Measurements from ENCODE around the gene LYST.
A peak's percentile ranks its signal among the peaks of the same experiment; 100 is the strongest.
"Not testable (repeated sequence)": the region's sequence is repeated elsewhere in the genome, so short reads cannot be mapped to it uniquely, and the experiment has no call there.

LYST gene

DNA sequence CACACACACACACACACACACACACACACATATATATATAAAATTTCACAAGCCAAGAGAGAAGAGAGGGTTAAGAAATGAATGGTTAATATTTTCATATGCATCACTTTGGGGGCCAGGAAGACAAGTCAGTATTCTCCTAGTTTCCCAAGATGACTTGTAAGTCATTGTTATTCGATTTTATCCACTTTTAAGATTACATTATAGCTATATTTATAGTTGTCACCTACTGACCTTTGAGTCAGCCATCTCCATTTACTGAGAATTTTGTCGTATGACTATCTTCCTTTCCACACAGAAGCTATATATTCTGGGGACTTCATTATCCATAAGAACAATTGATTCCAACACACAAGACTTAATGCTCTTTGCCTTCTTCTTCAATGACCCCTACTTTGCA is 8.9 kb downstream of the LYST start:
- no peak for DNase-seq (ENCODE audit: extremely low spot score)
- ChIA-PET POLR2A (no interaction called here), CTCF (interaction anchor here (0.9 to 2.3 kb wide), 6 partner anchors 8 to 114 kb away, joined by 3 to 12 read pairs (median 6); no protein-coding TSS in a partner anchor)
- no peak for TF ChIP-seq CTCF (IDR thresholded peaks at IDR 0.05; ENCODE audit: control extremely low read depth, extremely low read depth, low read depth, missing control alignments)

DNA sequence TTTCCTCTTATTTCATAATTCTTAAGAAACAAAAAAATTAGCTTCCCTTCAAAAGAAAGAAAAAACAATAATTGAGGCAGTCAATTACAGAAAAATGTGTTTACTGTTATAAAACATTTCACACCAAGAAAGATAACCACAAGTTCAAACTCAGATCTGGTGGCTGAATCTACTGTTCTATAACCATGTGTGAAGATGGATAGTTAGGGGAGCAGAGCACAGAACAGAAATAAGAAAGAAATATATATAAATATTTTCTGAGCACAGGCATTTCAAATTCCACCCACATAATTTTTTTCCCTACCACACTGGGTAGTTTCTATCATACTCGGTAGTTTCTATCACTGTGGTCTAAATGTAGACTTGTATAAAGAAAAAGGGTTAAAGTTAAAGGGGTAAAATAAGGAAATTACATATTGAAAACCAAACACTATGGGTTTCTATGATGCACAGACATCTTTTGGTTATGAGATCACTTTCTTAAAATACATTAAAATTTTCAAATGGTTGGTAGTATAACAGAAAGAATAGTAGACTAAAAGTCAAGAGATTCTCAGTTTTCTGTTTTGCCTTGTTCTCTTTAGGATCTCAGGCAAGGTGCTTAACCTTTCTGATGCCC is 10.8 kb downstream of the LYST start:
- DNase-seq (ENCODE audit: extremely low spot score), result peak; percentile 23
- CTCF ChIA-PET, result interaction anchor here (1.0 to 4.4 kb wide), 5 partner anchors 10 to 116 kb away, joined by 3 to 36 read pairs (median 10); partner anchors contain the start of gene LYST
- TF ChIP-seq CTCF (IDR thresholded peaks at IDR 0.05; ENCODE audit: control extremely low read depth, extremely low read depth, low read depth, missing control alignments), result no peak
- POLR2A ChIA-PET, result no interaction called here

DNA sequence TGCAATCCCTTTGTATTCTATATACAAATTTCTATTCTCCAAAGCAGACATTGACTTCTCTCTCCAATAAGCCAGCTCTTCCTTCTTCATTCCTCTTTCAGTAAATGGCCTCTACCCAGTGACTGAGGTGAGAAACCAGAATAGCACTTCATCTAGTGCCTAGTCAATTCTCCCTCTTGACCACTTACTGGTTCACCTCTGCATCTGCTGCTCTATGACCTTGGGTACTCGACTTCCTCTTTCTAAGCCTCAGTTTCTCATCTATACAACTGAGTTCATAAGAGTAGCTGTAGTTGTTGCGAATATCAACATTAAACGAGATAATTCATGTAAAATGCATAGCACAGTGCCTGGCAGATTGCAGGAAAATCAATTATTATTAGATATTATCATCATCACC is 12.4 kb downstream of the LYST start:
- no peak for DNase-seq (ENCODE audit: extremely low spot score)
- ChIA-PET POLR2A (no interaction called here), CTCF (interaction anchor here (3.3 to 4.4 kb wide), 2 partner anchors 11 to 12 kb away, joined by 11 to 36 read pairs; partner anchors contain the start of gene LYST)
- no peak for TF ChIP-seq CTCF (IDR thresholded peaks at IDR 0.05; ENCODE audit: control extremely low read depth, extremely low read depth, low read depth, missing control alignments)

DNA sequence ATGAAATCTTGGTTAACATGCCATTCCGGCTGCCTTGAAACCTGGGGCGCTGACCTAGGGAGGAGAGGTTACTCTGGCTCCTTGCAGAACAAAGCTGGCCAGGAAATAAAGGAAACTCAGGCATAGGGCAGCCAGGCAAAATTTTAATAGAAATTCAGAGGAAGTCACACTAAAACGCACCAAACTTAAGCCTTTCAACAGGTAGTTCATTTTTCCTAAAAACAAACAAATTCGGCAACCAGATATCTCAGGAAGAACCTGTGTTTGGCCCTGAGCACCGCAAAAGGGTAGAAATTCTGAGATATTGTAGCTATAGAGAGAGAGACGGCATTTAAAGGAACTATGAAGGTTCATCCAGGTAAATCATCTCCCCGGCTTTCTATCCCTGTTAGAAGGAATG is 13.1 kb downstream of the LYST start:
- no peak for TF ChIP-seq CTCF (IDR thresholded peaks at IDR 0.05; ENCODE audit: control extremely low read depth, extremely low read depth, low read depth, missing control alignments)
- ChIA-PET POLR2A (no interaction called here), CTCF (interaction anchor here (1.6 to 4.4 kb wide), 3 partner anchors 10 to 70 kb away, joined by 4 to 36 read pairs (median 11); partner anchors contain the start of gene LYST)
- DNase-seq (ENCODE audit: extremely low spot score), result no peak

DNA sequence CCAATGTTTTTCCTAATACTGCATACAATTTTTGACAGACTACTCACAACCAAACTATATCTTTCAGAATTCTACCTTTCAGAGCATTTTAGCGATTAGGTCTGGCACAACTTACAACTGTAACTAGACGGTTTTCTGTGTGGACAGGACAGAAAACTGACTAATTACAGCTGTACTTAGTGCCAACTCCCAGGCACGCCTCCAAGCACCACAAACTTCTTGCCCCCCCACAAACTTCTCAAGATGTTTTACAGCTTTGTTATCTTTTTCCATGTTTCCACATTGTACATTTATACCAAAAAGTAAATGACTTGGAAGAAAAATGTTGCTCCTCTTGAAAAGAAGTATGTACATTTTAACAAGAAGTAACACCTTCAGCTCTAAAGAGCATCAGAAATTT is 13.8 kb downstream of the LYST start:
- TF ChIP-seq CTCF (IDR thresholded peaks at IDR 0.05; ENCODE audit: control extremely low read depth, extremely low read depth, low read depth, missing control alignments), result no peak
- CTCF ChIA-PET, result interaction anchor here (1.6 to 4.4 kb wide), 3 partner anchors 9 to 69 kb away, joined by 4 to 36 read pairs (median 11); partner anchors contain the start of gene LYST
- POLR2A ChIA-PET, result no interaction called here
- DNase-seq (ENCODE audit: extremely low spot score), result no peak

DNA sequence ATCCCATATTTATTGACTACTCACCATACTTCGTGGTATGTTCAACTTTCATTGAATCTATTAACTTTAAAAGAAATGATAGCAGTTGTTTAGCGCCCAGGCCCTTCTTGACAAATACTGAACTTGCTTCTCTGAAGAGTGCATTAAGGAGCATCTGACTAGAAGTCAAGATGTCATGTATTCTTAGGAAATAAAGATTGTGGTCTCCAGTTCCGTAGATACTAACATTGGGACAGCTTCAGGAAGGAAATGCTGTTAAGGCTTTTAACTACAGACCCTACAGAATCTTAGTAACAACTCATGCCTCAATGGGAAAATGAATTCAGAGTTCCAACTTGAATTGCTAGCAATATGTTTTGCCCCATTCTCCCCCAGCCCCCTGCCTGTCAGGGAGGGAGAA is 14.8 kb downstream of the LYST start:
- TF ChIP-seq CTCF (IDR thresholded peaks at IDR 0.05; ENCODE audit: control extremely low read depth, extremely low read depth, low read depth, missing control alignments), result no peak
- ChIA-PET POLR2A (no interaction called here), CTCF (interaction anchor here (4.4 kb wide), 1 partner anchor 9 kb away, joined by 36 read pairs; no protein-coding TSS in a partner anchor)

GRCh38 chr1:235848251-235848650 is 18.5 kb downstream of the LYST start:
- CTCF ChIA-PET, result interaction anchor here (1.2 to 7.8 kb wide), 3 partner anchors 15 to 123 kb away, joined by 3 to 95 read pairs (median 9); partner anchors contain the start of gene LYST
- DNase-seq (ENCODE audit: extremely low spot score); POLR2A ChIA-PET: not testable (repeated sequence)

More for the DNA sequence above, 14.8 kb downstream of the LYST start:
- no peak for DNase-seq (ENCODE audit: extremely low spot score)

Measured in GM10248 (cell line).